HG02610 (cell line): ENCODE results near the gene GBA2.

ENCODE experiments used
- ATAC-seq: cut with Tn5 transposase; IDR thresholded peaks from one replicate; pipeline ENCODE4 v1.9.1; 2021; ENCODE audit warnings: mild to moderate bottlenecking, moderate library complexity; ENCODE audit not compliant: unreplicated experiment

Gene GBA2

DNA sequence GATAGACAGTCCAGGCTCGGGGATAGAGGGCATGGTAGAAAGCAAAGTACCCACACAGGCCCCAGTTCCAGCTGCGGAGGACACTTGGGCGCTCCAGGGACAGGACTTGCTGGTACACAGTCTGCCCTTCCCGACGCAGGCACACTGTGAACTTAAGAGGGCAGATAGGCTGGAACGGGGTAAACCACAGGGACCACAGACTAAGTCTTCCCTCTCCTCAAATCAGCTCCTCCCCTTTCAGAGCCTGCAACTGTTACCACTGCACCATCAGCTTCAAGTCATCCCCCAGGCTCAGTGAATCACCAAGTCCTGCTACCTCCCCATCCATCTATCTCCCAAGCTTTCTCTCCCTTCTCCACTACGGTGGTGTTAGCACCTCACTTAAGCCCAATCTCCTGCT, 7.3 kb downstream of the GBA2 start:
- no peak for ATAC-seq

DNA sequence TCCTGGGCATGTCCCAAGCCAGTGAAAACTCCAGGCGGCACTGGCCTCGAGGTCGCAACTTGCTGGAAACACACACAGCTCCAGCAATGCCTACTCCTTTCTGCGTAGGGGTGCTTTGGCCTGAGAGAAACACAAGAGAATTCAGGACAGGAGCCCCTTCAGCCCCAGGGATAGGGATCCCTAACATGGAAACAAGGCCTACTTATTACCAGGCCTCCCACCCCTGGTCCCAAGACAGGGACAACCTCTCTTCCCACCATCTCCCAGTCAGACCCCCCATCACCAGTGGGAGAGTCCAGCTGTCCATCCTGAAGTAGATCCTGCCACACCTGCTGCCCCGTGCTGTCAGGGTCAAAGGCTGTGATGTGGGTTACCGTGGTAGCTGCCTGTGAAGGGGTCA, 8.8 kb downstream of the GBA2 start:
- ATAC-seq = no peak

DNA sequence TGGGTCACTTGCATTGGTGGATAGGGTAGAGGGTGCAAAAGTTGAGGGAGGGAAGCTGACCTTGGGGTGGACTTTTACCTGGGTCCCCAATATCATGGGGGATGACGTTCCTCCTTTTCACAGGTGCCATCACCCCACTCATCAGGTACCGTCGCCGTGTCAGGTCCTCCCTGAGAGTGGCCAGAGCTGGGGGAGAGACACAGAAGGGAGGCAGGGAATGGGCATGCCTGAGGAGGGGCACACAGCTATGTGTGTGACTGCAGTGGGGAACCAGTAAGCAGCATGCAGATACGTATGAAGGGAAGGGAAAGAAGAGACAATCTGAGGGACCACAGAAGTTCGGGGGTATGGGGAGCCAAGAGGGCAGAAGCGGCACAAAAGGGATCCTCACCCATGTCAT, 10.1 kb downstream of the GBA2 start:
- ATAC-seq = no peak

DNA sequence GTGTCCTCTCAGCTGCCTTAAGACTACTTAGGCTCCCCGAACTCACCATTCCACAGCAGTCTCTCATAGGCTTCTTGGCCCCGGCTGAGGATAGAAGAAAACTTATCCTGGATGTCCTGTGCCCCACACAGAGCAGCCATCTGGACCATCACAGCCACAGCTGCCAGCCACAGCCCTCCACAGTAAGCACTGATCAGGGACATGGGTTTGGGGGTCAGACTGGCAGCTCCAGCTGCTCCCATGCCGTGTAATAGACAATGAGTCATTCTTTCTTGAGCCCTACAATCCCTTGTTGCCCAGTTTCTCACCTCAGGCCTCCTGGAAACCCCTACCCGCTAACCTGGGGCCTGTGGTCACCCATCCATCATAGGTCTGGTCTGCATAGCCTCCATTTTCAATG, 10.8 kb downstream of the GBA2 start:
- ATAC-seq = no peak

DNA sequence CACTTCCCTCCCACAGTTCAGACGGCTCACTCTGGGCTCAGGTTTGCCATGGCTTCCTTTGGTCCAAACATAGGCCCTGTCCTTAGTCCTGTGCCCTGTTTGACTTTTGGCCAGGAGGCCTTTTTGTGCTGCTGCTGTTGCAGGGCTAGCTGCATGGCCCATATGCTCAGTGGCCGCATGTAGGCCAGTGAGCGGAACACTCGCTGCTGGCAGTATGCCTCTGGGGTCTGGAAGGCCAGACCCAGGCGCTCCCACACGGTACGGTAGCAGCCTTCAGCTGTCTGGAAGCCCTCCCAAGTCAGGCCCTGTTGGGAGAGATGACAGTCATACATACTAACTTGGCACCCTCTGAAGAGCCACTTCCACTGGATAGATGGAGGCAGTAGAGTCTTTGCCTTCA, 11.9 kb downstream of the GBA2 start:
- ATAC-seq = no peak

DNA sequence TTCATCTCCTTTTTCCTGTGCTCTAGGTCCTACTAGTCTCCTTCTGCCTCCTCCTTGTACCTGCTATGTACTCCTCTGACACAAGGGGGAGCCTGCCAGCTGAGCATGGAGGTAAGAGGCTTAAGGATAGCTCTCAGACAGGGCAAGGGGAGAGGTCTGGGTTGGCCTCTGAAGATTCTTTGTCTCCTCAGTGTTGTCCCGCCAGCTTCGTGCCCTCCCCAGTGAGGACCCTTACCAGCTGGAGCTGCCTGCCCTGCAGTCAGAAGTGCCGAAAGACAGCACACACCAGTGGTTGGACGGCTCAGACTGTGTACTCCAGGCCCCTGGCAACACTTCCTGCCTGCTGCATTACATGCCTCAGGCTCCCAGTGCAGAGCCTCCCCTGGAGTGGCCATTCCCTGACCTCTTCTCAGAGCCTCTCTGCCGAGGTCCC, 12.8 kb downstream of the GBA2 start:
- peak; percentile 21 for ATAC-seq

DNA sequence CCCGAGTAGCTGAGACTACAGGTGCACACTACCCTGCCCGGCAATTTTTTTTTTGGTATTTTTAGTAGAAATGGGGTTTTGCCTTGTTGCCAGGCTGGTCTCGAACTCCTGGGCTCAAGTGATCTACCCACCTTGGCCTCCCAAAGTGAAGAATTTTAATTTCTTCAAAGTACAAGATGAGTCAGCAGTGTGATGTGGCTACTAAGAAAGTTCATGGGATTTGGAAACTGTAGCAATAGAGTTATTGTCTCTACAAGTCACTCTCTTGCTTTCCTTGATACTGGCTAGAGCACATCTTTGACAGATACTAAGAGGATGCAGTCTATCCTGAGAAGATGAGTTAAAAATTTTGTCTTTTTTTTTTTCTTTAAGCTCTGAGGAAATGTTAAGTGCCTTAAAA, 14.9 kb downstream of the GBA2 start:
- no peak for ATAC-seq

DNA sequence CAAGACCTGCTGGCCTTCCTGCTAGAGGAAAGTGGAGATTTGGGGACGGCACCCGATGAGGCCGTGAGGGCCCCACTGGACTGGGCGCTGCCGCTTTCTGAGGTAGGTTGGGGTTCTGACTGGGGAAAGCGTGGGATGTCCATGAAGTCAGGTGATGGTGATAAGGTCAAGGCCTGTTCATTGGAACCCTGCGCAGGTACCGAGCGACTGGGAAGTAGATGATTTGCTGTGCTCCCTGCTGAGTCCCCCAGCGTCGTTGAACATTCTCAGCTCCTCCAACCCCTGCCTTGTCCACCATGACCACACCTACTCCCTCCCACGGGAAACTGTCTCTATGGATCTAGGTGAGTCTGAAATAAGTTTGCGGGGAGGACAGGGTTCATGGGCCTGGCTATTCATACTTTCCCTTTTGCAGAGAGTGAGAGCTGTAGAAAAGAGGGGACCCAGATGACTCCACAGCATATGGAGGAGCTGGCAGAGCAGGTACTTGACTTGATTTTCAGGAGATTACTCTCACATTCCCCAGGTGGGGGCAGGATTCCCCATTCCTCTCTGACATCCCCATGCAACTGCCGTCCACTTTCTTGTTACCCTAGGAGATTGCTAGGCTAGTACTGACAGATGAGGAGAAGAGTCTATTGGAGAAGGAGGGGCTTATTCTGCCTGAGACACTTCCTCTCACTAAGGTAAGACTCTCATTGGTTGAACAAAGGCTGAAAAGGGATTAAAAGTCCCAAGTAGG, 16.1 kb downstream of the GBA2 start:
- no peak for ATAC-seq

DNA sequence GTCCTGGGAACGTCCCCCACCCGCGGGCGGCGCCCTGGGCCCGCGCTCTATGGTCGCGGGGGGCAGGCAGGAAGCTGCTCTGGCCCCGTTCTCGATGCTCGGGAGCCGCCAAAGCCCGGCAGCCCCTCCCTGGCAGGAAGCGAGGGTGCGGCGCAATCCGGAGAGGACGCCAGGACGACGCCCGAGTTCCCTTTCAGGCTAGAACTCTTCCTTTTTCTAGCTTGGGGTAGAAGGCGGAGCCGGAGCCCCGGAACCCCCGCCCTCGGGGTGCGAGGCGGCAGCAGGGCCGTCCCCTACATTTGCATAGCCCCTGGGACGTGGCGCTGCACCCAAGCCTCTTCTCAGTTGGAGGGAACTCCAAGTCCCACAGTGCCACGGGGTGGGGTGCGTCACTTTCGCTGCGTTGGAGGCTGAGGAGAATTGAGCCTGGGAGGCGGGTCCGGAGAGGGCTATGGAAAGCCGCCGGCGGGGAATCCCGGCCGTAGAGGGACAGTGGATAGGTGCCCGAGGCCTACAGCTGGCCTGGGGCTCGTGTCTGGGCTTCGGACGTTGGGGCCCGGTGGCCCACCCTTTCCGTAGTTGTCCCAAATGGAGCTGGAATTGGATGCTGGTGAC, 16.7 kb downstream of the GBA2 start, which contains the start of the genes CREB3 and TLN1:
Gene CREB3, plus strand, starts transcription at position 482 of the 615 bp plus-strand sequence. Its CDS starts 107 bp downstream, at position 589.
Gene TLN1, minus strand, starts transcription at position 11 of the 615 bp plus-strand sequence. CDS start 6,501 bp downstream, outside the sequence.
- ATAC-seq = peak; percentile 79

DNA sequence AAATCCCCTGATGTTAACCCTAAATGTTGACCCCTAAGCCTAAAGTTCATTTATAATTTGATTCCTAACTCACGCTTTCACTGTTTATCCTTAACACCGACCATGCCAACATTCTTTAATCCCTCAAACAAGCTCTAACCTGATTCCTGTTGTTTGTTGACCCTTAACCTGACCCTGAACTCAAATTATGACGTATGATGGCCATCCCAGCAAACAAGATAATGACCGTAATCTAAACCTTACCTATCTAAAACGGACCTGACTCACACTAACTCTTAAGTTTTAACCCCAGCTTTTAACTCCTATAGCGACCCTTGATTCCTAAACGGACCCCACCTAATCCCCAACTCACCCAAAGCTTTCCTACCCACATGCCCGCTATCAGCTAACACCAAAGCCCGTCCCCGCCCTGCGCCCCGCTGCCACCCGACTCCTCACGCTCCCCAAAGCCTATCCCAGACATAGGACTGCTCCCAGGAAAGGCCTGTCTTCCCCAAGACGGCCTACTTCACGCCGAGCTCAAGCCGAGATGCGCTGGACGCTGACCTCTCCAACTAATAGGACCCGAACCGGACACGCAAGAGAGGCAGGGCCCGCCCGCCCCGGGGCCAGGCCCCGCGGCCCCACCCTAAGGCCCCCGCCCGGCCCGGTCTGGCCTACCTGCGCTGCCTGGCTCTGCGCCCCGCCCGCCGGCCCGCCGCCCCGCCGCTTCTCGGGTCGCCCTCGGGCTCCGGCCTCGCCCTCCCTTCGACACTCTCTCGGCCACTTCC, 17.4 kb downstream of the GBA2 start:
- ATAC-seq = no peak

DNA sequence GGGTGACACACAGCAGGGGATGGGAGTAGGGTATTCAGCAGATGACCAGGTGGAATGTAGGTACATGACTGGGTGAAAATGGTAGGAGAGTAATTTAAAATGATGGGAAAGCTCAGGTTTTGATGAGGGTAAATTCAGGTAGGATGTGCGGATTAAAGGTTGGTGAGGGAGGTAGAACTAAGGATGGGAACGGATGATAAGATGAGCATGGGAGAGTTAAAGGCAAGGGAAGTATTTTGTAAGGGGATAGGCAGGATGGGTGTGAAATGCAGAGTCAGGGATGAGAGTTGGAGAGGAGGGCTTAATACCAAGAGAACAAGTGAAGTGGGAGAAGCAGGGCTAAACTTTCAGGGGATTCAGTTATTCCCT, 18.6 kb downstream of the GBA2 start:
- no peak for ATAC-seq

DNA sequence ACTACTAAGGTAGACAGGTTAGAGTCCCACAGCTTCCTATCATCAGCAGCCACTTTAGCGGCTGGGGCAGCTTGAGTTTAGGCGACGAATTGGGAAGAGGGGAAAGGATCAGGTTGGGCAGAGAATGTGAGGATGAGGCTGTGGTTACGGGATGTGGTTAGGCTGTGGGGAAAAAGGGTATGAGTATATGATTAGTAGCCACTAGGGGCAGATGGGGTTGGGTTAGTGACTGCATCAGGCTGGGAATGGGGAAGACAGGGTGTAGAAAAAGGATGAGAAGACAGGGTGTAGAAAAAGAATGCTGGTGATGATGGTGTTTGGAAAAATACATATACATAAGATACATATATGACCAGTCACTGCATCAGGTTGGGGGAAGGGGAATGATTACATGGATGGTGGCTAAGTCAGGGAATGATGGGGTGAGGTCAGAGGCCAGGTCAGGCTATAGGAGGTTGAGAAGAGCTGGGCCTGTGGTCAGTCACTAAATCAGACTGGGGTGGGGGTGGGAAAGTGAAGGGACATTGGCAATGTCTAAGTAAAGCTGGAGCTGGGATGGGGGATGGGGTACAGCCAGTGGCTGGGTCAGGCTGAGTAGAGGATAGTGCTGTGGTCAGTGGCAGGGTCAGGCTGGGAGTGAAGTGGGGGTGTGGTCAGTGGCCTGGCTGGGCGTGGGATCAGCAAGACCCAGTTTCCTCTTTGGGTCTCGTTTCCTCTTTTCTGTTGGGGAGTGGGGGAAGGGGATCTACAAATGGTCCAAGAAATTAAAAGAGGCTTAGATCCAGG, 19.1 kb downstream of the GBA2 start:
- no peak for ATAC-seq

DNA sequence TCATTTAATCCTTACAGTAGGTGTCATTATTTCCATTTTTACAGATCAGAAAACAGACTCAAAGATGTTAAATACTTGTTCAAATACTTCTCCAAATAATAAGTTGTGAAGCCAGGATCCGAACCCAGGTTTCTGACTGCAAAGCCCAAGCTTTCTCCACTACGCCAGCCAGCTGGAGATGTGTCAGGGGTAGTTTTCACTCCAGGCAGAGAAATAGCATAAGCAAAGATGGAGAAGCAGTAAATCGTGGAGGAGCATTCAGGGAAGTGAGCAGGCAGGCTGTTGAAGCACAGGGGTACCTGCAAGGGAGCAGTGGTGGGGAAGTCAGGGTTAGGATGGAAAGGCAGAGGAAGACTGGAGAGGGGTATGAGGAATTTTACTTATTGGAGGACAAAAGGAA, 19.9 kb downstream of the GBA2 start:
- ATAC-seq = no peak

DNA sequence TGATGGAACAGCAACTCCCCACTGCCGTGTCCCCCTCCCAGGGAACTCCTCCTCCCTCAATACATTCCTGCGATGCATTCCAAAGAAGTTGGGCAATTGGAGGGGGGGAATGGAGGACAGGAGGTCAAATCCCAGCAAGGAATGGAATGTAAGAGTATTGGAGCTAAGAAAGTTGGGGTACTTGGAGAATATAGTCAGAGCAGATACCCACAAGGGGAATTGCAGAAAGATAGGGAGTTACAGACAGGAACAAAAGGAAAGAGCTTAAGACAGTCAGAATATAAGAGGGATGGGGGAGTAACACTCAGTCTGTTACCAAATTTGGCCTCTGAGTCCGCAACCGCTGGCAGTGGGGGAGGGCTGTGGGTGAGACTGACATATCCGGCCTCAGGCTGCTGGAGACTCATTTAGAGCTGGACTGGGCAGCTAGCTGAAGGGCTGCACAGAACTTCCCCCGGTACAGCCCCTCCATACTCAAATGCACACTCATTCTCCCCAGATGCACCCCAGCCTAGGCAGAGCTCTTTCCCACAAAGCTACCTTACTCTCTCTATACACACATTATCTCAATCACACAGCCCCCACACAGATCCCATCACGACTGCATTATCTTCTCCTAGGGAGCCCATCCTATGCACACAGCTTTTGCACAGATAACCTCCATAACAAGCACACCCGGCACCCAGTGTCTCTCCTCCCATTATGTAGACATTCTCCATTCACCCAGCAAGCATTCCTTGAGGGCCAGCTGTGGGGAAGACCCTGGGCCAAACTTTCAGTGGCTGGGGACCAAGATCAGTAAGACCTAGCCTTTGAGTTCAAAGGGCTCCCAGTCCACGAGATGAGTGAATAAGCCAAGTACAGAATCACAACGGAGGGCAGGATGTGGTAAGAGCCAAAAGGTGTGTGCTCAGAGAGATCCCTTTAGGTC, 20.7 kb downstream of the GBA2 start:
- ATAC-seq = peak; percentile 14

DNA sequence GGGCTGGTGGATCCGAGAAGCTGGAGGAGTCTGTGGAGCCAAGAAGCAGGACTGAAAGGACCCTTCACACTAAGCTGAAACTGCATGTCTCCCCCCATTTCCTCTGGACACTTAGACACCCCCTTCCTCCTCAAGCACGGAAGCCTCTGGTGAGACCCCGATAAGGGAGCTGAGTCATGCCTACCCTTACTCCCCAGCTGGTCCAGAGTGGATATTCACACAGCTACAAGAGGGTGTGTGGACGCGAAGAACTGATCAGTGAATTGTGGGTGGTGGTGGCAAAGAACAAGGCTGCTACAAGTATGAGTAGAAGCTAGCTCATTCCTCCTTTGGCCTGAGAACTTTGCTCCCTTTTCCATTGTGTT, 21.4 kb downstream of the GBA2 start:
- ATAC-seq = no peak

DNA sequence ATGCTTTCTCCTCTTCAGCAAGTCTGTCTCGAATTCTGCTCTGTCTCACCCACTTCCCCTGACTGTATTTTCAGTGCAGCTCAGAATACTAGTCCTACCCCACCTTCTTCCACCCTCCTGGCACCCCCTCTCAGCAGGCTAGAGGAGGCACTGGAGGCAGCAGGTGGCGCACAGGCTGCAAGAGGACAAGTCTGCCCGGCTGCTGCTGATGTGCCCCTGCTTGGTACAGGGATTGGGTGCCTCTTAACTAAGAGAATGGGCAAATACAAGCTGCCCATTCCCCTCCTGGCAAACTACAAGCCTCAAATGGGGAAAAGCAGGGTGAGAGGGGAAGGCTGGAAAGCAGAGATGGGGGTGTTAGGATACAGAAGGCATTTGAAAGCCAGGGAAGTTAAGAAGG, 22.1 kb downstream of the GBA2 start:
- no peak for ATAC-seq

DNA sequence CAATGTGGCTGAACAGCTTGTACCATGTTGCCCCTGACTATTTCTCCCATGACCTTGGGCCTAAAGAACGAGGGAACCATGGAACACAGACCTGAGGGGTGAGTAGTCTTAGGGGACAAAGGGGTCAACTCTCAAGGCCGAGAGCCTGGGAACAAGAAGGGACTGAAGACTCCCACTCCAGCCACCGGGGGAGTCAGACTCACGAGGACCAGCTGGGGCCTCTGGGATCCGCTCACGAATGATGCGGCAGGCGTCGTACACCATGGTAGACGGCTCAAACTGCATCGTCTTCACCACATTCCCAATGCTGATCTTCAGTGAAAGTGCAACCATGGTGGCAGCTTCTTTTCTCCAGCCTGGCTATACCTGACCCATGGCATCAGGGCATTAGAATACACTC, 23.7 kb downstream of the GBA2 start:
- no peak for ATAC-seq

DNA sequence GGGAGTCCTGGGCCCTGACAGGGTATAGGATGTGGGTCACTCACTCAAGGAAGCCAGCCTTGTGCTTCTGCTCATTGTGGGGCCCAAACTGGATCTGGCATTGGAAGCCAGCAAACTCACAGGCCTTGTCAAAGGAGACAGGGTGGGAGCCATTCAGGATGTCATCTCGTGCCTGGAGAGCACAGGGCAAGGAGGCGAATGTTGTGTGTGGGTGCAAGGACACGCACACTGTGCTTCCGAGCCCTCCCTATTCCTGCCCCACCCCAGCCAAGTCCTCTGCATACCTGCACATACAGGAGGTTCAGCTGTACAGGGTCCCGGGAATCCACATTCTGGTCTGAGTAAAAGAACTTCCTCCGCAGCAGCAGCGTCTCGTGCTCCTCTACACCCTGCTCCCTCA, 25.1 kb downstream of the GBA2 start:
- no peak for ATAC-seq

DNA sequence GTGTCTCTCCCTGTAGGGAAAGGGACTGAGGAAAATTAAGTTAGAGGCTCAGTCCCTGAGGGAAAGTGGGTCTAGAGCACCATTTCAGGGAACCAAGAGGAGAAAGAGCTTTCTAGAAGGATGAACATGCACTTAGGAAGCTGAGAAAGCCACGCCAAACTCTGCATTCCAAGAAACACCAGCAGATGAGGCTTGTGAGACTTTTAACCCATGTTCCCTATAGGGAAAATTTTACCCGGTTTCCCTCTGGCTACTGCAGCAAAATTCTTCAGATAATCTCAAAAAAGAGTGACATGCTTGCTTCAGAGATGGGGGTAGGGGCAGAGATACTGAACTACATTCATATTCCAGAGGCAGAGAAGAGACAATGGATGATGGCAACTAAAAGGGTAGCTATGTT, 25.6 kb downstream of the GBA2 start:
- no peak for ATAC-seq

DNA sequence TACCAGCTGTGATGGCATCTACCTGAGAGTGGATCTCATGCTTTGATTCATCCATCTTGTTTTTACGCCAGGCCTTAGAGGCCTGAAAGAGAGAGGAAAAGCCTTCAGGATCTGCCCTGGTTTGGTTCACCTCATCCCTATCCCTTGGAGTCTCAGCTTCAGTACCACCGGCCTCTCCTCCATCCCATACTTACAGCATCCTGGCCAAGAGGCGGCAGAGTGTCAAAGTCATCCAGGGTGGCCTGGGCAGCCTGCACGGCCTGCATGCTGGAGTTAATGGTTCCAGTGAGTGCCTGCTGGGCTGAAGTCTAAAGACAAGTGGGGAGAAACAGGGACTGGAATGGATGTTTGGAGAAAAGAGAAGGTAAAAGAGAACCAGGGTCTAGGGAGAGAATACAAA, 29.5 kb downstream of the GBA2 start:
- ATAC-seq = no peak
